HEK293 (cell line): ENCODE results near the gene COL9A1.
A peak's percentile ranks its signal among the peaks of the same experiment; 100 is the strongest.
"Not testable (repeated sequence)": the region's sequence is repeated elsewhere in the genome, so short reads cannot be mapped to it uniquely, and the experiment has no call there.

Experiments
- CTCF ChIA-PET: fragments of 350-600 bp; formaldehyde crosslinking; extraction: SDS; loops from one replicate; lab custom pipeline; 2021; ENCODE audit warnings: antibody characterized with exemption; lab: Yijun Ruan, JAX
- POLR2A ChIA-PET: fragments of 300-600 bp; formaldehyde crosslinking; extraction: SDS; loops from one replicate; lab custom pipeline; 2020; ENCODE audit warnings: antibody characterized with exemption, inconsistent platforms; lab: Yijun Ruan, JAX
- H3K27ac ChIP-seq: fragments of 200-500 bp; sonication (Bioruptor generic); 2 replicates; pipeline ENCODE4 v1.5.1; 2014; ENCODE audit warnings: low read depth, low read length, control low read depth, inconsistent platforms; ENCODE audit errors: extremely low read depth
- H3K36me3 ChIP-seq, 2 experiments: fragments of 200-500 bp in 1 of 2; sonication (Bioruptor generic) in 1 of 2; 1 replicate in 1 of 2; 2 replicates in 1 of 2; pipeline ENCODE4 v1.5.1; 2014 to 2017; ENCODE audit warnings: inconsistent platforms in 2 of 2, low read length in 2 of 2; ENCODE audit not compliant: control insufficient read depth in 2 of 2, insufficient read depth in 1 of 2
- H3K4me1 ChIP-seq: fragments of 200-500 bp; sonication (Bioruptor generic); 2 replicates; pipeline ENCODE4 v1.5.1; 2014; ENCODE audit warnings: mild to moderate bottlenecking, low read length, inconsistent platforms; ENCODE audit not compliant: control insufficient read depth, insufficient read depth
- H3K4me3 ChIP-seq: 2 replicates; pipeline ENCODE4 v1.5.1; 2011; ENCODE audit warnings: low read depth, mild to moderate bottlenecking, control low read depth, low read length, moderate library complexity
- H3K9me3 ChIP-seq: fragments of 200-500 bp; sonication (Bioruptor generic); 2 replicates; pipeline ENCODE4 v1.5.1; 2014; ENCODE audit warnings: low read depth, low read length, inconsistent platforms; ENCODE audit not compliant: control insufficient read depth, insufficient read depth
- BCL11A ChIP-seq: fragments of 450-650 bp; formaldehyde crosslinking; IDR thresholded peaks from 2 replicates; pipeline ENCODE4 v1.5.1; 2016; ENCODE audit warnings: low read depth, missing biosample characterization, missing genetic modification characterization
- BCL11B ChIP-seq: fragments of 450-650 bp; formaldehyde crosslinking; IDR thresholded peaks from 2 replicates; pipeline ENCODE4 v1.5.1; 2016; ENCODE audit warnings: low read depth, missing biosample characterization, missing genetic modification characterization
- OVOL3 ChIP-seq: fragments of 450-650 bp; formaldehyde crosslinking; IDR thresholded peaks from 2 replicates; pipeline ENCODE4 v1.5.1; 2016; ENCODE audit warnings: missing biosample characterization, missing genetic modification characterization
- PRDM10 ChIP-seq: fragments of 450-650 bp; formaldehyde crosslinking; IDR thresholded peaks from 2 replicates; pipeline ENCODE4 v1.5.1; 2016; ENCODE audit warnings: missing biosample characterization, missing genetic modification characterization
- ZBTB6 ChIP-seq: fragments of 450-650 bp; formaldehyde crosslinking; IDR thresholded peaks from 2 replicates; pipeline ENCODE4 v1.5.1; 2017; ENCODE audit warnings: missing biosample characterization, missing genetic modification characterization
- ZFP41 ChIP-seq: fragments of 450-650 bp; formaldehyde crosslinking; IDR thresholded peaks from 2 replicates; pipeline ENCODE4 v1.5.1; 2016; ENCODE audit warnings: missing biosample characterization, missing genetic modification characterization, borderline replicate concordance
- ZNF138 ChIP-seq: fragments of 450-650 bp; formaldehyde crosslinking; IDR thresholded peaks from 2 replicates; pipeline ENCODE4 v1.5.1; 2016; ENCODE audit warnings: missing biosample characterization, missing genetic modification characterization, borderline replicate concordance
- ZNF146 ChIP-seq: fragments of 450-650 bp; formaldehyde crosslinking; IDR thresholded peaks from 2 replicates; pipeline ENCODE4 v1.5.1; 2016; ENCODE audit warnings: missing biosample characterization, missing genetic modification characterization
- ZNF266 ChIP-seq: fragments of 450-650 bp; formaldehyde crosslinking; IDR thresholded peaks from 2 replicates; pipeline ENCODE4 v1.5.1; 2016; ENCODE audit warnings: missing biosample characterization, missing genetic modification characterization, low read depth
- ZNF274 ChIP-seq, 2 experiments: fragments of 200-500 bp in 1 of 2; fragments of 450-650 bp in 1 of 2; sonication (Bioruptor generic) in 1 of 2; formaldehyde crosslinking in 1 of 2; IDR thresholded peaks; 2 replicates each; pipeline versions ENCODE4 v1.5.1 to v1.6.1; 2014 to 2016; ENCODE audit warnings: borderline replicate concordance in 1 of 2, inconsistent platforms in 1 of 2, low read length in 1 of 2, missing biosample characterization in 1 of 2, missing genetic modification characterization in 1 of 2
- ZNF350 ChIP-seq: fragments of 450-650 bp; formaldehyde crosslinking; IDR thresholded peaks from 2 replicates; pipeline ENCODE4 v1.5.0; 2017; ENCODE audit warnings: missing biosample characterization, mild to moderate bottlenecking, missing genetic modification characterization
- ZNF366 ChIP-seq: fragments of 450-650 bp; formaldehyde crosslinking; conservative IDR thresholded peaks from 2 replicates; pipeline ENCODE4 v1.5.1; 2016; ENCODE audit warnings: missing biosample characterization, missing genetic modification characterization
- ZNF530 ChIP-seq: fragments of 450-650 bp; formaldehyde crosslinking; IDR thresholded peaks from 2 replicates; pipeline ENCODE4 v1.5.1; 2016; ENCODE audit warnings: low read depth, missing biosample characterization, missing genetic modification characterization
- ZNF585B ChIP-seq: fragments of 450-650 bp; formaldehyde crosslinking; IDR thresholded peaks from 2 replicates; pipeline ENCODE4 v1.5.1; 2016; ENCODE audit warnings: missing biosample characterization, missing genetic modification characterization
- ZNF623 ChIP-seq: fragments of 450-650 bp; formaldehyde crosslinking; IDR thresholded peaks from 2 replicates; pipeline ENCODE4 v1.5.1; 2016; ENCODE audit warnings: missing biosample characterization, missing genetic modification characterization
- ZNF639 ChIP-seq: fragments of 450-650 bp; formaldehyde crosslinking; IDR thresholded peaks from 2 replicates; pipeline ENCODE4 v1.5.1; 2016; ENCODE audit warnings: missing biosample characterization, missing genetic modification characterization
- ZNF658 ChIP-seq: fragments of 450-650 bp; formaldehyde crosslinking; IDR thresholded peaks from 2 replicates; pipeline ENCODE4; 2016; ENCODE audit warnings: missing biosample characterization, missing genetic modification characterization
- ZNF664 ChIP-seq: fragments of 450-650 bp; formaldehyde crosslinking; IDR thresholded peaks from 2 replicates; pipeline ENCODE4 v1.5.1; 2016; ENCODE audit warnings: missing biosample characterization, missing genetic modification characterization
- ZNF701 ChIP-seq: fragments of 450-650 bp; formaldehyde crosslinking; IDR thresholded peaks from 2 replicates; pipeline ENCODE4 v1.5.1; 2016; ENCODE audit warnings: missing biosample characterization, missing genetic modification characterization
- ZNF747 ChIP-seq: fragments of 450-650 bp; formaldehyde crosslinking; IDR thresholded peaks from 2 replicates; pipeline ENCODE4 v1.5.1; 2016; ENCODE audit warnings: missing biosample characterization, missing genetic modification characterization
- ZNF792 ChIP-seq: fragments of 450-650 bp; formaldehyde crosslinking; IDR thresholded peaks from 2 replicates; pipeline ENCODE4 v1.5.1; 2016; ENCODE audit warnings: missing biosample characterization, missing genetic modification characterization
- ZSCAN23 ChIP-seq: fragments of 450-650 bp; formaldehyde crosslinking; IDR thresholded peaks from 2 replicates; pipeline ENCODE4 v1.5.1; 2016; ENCODE audit warnings: missing biosample characterization, missing genetic modification characterization
- ZXDB ChIP-seq: fragments of 450-650 bp; formaldehyde crosslinking; IDR thresholded peaks from 2 replicates; pipeline ENCODE4 v1.5.1; 2016; ENCODE audit warnings: missing biosample characterization, missing genetic modification characterization

Gene COL9A1

GRCh38 chr6:70343313-70343712 is 40.4 kb upstream of the COL9A1 start:
- ChIA-PET POLR2A (no interaction called here), CTCF (interaction anchor here (0.6 to 1.7 kb wide), 4 partner anchors 8 to 37 kb away, joined by 3 to 11 read pairs (median 4); no protein-coding TSS in a partner anchor)
- no peaks in the 10 kb centered on the region for H3K36me3 ChIP-seq
- no peaks in the 10 kb centered on the region for H3K4me1 ChIP-seq
- H3K9me3 ChIP-seq: no peaks in the 10 kb centered on the region
- TF ChIP-seq ZXDB (tag by site-specific recombination) (no peak), OVOL3 (tag by site-specific recombination) (no peak), ZSCAN23 (tag by site-specific recombination) (no peak), ZNF747 (tag by site-specific recombination) (no peak), ZBTB6 (tag by site-specific recombination) (no peak), ZNF266 (tag by site-specific recombination) (no peak), ZNF664 (tag by site-specific recombination) (no peak), ZNF274 (IDR thresholded peaks at IDR 0.05; ENCODE audit: low read length) (no peak), ZNF274 (tag by site-specific recombination; IDR thresholded peaks at IDR 0.05; ENCODE audit: borderline replicate concordance) (no peak), ZNF138 (no peak), ZNF366 (no peak), ZNF350 (tag by site-specific recombination) (no peak), BCL11A (no peak), ZFP41 (tag by site-specific recombination) (no peak), BCL11B (no peak), ZNF623 (tag by site-specific recombination) (no peak), ZNF701 (tag by site-specific recombination) (no peak), ZNF639 (tag by site-specific recombination) (no peak)
- H3K27ac ChIP-seq: no peak overlapping the region
- H3K4me3 ChIP-seq: no peak overlapping the region

- POLR2A ChIA-PET, H3K4me3 ChIP-seq, H3K27ac ChIP-seq, H3K36me3 ChIP-seq, H3K4me1 ChIP-seq, H3K9me3 ChIP-seq: not testable (repeated sequence)
- CTCF ChIA-PET: interaction anchor here (0.6 kb wide), 2 partner anchors 30 to 32 kb away, joined by 3 read pairs; no protein-coding TSS in a partner anchor
Observed at GRCh38 chr6:70339810-70340209, 36.9 kb upstream of the COL9A1 start.

- Histone ChIP-seq H3K36me3 (no peaks in the 10 kb centered on the region), H3K9me3 (no peaks in the 10 kb centered on the region), H3K27ac (no peak overlapping the region), H3K4me1 (no peaks in the 10 kb centered on the region), H3K4me3 (no peak overlapping the region)
- ChIA-PET POLR2A (no interaction called here), CTCF (interaction anchor here (0.7 to 1.7 kb wide), 4 partner anchors 9 to 31 kb away, joined by 3 to 6 read pairs (median 4); no protein-coding TSS in a partner anchor)
- TF ChIP-seq ZNF792 (tag by site-specific recombination) (no peak), ZNF658 (tag by site-specific recombination) (no peak), ZNF530 (tag by site-specific recombination) (no peak), ZNF585B (tag by site-specific recombination) (no peak), ZNF146 (tag by site-specific recombination) (peak; percentile 44; the same call in 1 of the 2 replicates), PRDM10 (tag by site-specific recombination) (no peak)
Observed at GRCh38 chr6:70338775-70339174, 35.9 kb upstream of the COL9A1 start.
